ENCODE results near the gene HDAC1.

The HDAC1 gene

DNA sequence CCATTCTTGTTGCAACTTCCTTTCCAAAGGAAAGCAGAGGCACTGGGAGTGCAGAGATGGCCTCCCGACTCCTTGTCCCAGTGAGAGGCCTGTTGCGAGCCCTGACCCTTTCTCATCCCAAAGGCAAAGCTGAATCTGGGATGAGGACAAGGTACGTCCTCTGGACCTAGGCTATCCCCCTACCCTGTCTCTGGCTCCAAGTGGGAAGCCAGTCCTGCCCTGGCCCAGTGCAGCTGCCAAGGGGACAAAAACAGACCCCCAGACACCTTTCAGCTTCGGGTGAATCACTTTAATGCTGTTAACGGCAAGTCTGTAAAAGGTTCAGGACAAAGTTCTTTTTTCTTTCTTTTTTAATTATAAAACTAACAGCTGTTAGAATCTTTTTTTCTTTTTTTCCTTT lies 73.0 kb downstream of the HDAC1 start:
- no peak overlapping the region for H3K4me3 ChIP-seq (ENCODE audit: low read depth, low read length)
- TF ChIP-seq, protein P1, sequence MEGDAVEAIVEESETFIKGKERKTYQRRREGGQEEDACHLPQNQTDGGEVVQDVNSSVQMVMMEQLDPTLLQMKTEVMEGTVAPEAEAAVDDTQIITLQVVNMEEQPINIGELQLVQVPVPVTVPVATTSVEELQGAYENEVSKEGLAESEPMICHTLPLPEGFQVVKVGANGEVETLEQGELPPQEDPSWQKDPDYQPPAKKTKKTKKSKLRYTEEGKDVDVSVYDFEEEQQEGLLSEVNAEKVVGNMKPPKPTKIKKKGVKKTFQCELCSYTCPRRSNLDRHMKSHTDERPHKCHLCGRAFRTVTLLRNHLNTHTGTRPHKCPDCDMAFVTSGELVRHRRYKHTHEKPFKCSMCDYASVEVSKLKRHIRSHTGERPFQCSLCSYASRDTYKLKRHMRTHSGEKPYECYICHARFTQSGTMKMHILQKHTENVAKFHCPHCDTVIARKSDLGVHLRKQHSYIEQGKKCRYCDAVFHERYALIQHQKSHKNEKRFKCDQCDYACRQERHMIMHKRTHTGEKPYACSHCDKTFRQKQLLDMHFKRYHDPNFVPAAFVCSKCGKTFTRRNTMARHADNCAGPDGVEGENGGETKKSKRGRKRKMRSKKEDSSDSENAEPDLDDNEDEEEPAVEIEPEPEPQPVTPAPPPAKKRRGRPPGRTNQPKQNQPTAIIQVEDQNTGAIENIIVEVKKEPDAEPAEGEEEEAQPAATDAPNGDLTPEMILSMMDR (IDR thresholded peaks at IDR 0.05; ENCODE audit: borderline replicate concordance, insufficient read depth, low read depth, low read length), result no peak

DNA sequence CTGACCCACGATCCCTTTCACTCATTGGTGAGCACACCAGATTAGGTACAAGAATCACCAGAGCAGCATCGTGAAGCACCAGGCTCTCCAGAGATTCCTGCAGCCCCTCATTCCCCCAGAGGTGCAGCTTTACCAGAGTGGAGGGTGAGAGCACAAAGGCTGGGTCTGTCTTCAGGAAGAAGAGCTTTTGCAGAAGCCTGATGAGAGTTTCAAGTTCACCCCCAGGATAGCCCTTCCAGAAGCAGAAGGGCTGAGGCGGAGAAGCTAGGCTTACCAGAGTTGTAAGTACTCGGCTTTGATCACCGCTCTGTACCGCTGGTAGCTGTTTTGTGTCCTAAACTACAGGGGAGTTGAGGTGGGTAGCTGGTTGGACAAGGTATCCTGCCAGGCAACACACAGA lies 73.6 kb downstream of the HDAC1 start:
- TF ChIP-seq, protein P1 (IDR thresholded peaks at IDR 0.05; ENCODE audit: borderline replicate concordance, insufficient read depth, low read depth, low read length), result no peak
- H3K4me3 ChIP-seq (ENCODE audit: low read depth, low read length), result no peak overlapping the region

DNA sequence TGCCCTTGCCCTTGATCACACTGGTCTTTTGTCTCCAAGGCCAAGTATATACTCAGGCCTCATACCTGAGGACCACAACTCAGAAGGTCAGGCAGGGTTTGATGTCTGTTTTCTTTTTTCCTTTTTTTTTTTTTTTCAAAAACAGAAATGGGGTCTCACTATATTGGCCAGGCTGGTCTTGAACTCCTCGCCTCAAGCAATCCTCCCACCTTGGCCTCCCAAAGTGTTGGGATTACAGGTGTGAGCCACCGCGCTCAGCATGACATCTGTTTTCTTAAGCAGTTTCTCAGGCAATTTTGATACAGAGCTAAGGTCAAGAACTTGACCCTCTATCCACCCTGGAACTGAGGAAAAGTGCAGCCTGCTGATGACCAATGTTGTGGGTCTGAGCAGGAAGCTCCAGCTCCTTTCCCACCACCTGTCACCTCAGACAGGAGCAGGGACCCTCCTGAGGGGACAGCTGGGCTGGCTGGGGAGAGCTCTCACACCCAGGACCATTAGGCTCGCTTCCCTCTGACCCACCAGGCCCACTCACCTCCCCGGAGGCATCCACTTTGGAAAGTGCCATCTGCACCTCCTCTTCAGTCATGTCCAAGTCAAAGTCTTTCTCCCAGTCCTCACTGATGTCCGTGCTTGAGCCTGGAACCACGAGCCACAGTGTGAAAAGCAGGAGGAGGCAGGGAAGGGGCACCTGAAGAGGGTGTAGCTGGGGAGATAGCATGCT lies 76.2 kb downstream of the HDAC1 start:
- H3K4me3 ChIP-seq (ENCODE audit: low read depth, low read length), result no peak overlapping the region
- TF ChIP-seq, protein P1 (IDR thresholded peaks at IDR 0.05; ENCODE audit: borderline replicate concordance, insufficient read depth, low read depth, low read length), result no peak

DNA sequence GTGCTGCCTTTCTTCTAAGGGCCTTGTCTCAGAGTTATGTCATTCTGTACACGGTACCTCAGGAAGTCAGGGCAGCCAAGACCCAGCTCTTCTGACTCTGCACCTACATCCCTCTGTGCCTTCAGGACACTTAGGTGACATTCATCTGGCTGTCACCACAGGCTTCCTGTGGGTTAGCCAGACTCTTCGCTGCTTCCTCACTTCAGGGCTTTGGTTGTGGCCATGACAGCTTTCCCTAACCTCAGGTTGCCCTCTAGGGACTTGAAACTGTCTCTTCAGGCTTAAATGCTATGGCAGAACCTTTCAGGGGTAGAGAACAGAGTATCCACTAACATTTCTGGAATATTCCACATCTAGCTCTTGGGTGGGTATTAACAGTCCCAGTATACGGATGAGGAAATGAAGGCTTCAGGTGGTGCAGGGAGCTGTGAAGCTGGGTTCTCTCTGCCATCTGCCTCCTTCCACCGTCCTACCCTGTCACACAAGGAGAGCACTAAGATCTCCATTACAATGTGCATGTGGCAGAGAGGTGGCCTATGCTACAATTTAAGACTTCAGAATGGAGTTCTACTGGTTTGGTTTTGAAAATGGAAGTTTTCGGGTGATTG lies 80.4 kb downstream of the HDAC1 start:
- no peak overlapping the region for H3K4me3 ChIP-seq (ENCODE audit: low read depth, low read length)
- TF ChIP-seq, protein P1 (IDR thresholded peaks at IDR 0.05; ENCODE audit: borderline replicate concordance, insufficient read depth, low read depth, low read length), result 0 out of 2 replicates have a peak, but pooled peaks have one; percentile 14

DNA sequence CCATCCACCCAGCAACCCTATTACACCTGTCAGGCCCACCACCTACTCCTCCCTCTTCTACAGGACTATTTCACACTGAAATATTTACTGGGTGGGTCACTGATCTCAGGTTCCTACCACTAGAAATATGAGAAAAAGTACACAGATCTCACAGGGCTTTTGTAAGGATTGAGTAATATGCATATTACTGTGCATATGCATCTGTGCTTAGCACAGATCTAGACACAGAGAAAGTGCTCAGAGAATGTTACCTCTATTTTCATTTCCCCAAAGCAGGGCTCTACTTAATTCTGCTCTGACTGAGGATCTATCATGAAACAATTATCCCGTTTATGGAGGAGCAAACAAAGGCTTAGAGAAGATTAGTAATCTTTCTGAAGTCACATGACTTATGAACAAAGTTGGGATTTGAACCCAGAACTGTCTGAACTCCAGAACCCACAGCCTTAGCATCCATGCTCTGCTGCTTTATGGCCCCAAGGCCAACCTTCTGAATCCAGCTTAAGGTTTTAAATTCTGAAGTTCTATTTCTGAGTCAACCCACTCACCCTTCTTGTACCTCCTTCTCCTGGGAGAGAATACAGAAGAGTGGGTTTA lies 82.2 kb downstream of the HDAC1 start:
- TF ChIP-seq, protein P1 (IDR thresholded peaks at IDR 0.05; ENCODE audit: borderline replicate concordance, insufficient read depth, low read depth, low read length), result no peak
- no peak overlapping the region for H3K4me3 ChIP-seq (ENCODE audit: low read depth, low read length)

DNA sequence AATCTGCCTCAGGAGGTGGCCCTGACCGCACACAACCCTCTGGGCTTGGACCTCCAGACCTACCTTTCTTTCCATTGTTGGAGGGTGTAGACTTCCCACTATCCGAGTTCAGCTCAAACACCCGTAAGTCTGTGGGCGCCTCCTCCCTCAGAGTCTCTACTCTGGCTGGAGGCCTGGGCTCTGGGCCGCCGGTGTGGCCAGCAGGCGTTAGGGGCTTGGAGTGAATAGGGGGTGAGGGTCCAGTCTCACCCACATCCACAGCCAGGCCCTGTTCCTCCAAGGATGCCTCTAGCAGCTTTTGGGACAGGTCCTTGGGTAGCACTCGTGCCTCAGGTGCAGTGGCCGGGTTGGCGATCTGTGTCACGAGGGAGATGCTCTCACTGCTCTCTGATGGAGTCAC lies 84.3 kb downstream of the HDAC1 start:
- no peak overlapping the region for H3K4me3 ChIP-seq (ENCODE audit: low read depth, low read length)
- TF ChIP-seq, protein P1 (IDR thresholded peaks at IDR 0.05; ENCODE audit: borderline replicate concordance, insufficient read depth, low read depth, low read length), result no peak
